Right cardiac atrium (tissue), 5 donors: Measurements from ENCODE around the gene PTH1R. TPM values are rescaled to one million over a fixed set of nuclear protein-coding genes. Genes with fewer than 3 reads are reported as not detected.
A peak's percentile ranks its signal among the peaks of the same experiment; 100 is the strongest.

ENCODE experiments used
- ATAC-seq, 2 donors: fragments of 200-7000 bp; cut with Tn5 transposase; one replicate each; pipeline versions ENCODE4 v1.8.0 to v1.9.1; 2020; ENCODE audit warnings: moderate library complexity in 2 of 2, mild to moderate bottlenecking in 1 of 2
- DNase-seq, 3 donors: peaks; one replicate each; pipeline ENCODE4 v3.0.0-alpha.2; 2020
- H3K27ac ChIP-seq: one replicate; pipeline ENCODE4 v1.5.1; 2013; ENCODE audit warnings: mild to moderate bottlenecking, low read length, control low read depth, moderate library complexity
- H3K27me3 ChIP-seq: one replicate; pipeline ENCODE4 v1.6.1; 2013; ENCODE audit not compliant: control insufficient read depth, insufficient read depth
- H3K4me1 ChIP-seq: one replicate; pipeline ENCODE4 v1.6.1; 2013; ENCODE audit warnings: low read length; ENCODE audit not compliant: control insufficient read depth, insufficient read depth
- H3K4me3 ChIP-seq: one replicate; pipeline ENCODE4 v1.5.1; 2013; ENCODE audit warnings: low read length, control low read depth
- H3K9me3 ChIP-seq: one replicate; pipeline ENCODE4 v1.6.1; 2013; ENCODE audit warnings: low read length; ENCODE audit not compliant: control insufficient read depth
- WGBS: extraction: QIAGEN DNeasy Blood & Tissue Kit; methylation state at CpG from one replicate; pipeline ENCODE4 v1.1.7; 2013; 5-methylcytosine and 5-hydroxymethylcytosine counted together
- intact Hi-C, 4 donors: fragments of 100-400 bp; cut with DNase I; formaldehyde crosslinking; loops; one replicate each; pipeline versions ENCODE4 v1.11.0 to v1.14.0; 2022 to 2023
- polyA plus RNA-seq: library from polyadenylated mRNA; stranded (reverse); fragments of 200-250 nt; gene quantifications from one replicate; pipeline ENCODE4 v1.2.3, GENCODE V29; 2013
- total RNA-seq, 4 donors: library from RNA; stranded (reverse); fragmentation: NEBNext Ultra II Directional; extraction: Animal tissue kit (Norgen Biotek cat#: 25700); gene quantifications; one replicate each; pipeline ENCODE4 v1.2.1, GENCODE V29; 2021
- donor health status: healthy with polysubstance abuse.
- donor health status: DM: no; HTN: yes; CAD: no.
- donor health status: DM: no; HTN: no; CAD: no.
- donor health status: DM: no; HTN: yes; CAD: no; lungs with severe emphysema.
- donor health status: DM: yes; HTN: yes; CAD: no.

Gene PTH1R
- total and polyA plus RNA-seq, 5 donors: 9.3 to 18.5 (median 12.9) TPM

GRCh38 chr3:46893146-46893748 is 15.7 kb downstream of the PTH1R start:
- Histone ChIP-seq H3K27me3 (no peaks in the 10 kb centered on the region), H3K9me3 (no peaks in the 10 kb centered on the region), H3K4me1 (peaks cover 12% of the 10 kb centered on the region), H3K4me3 (no peak overlapping the region), H3K27ac (peak overlapping the region; percentile 33)
- intact Hi-C loops: loop anchor here in 1 of 4 donors (5.0 kb wide), 1 partner anchor 46 kb away; no protein-coding TSS in a partner anchor
- peak; percentile 14 to 25 for ATAC-seq
- 48% methylated on average over 6 of the region's 6 CpGs for WGBS
- peak; percentile 43 to 79 (median 76) for DNase-seq

- WGBS: 61% methylated on average over 9 of the region's 9 CpGs
- Histone ChIP-seq H3K27me3 (no peaks in the 10 kb centered on the region), H3K27ac (no peak overlapping the region), H3K4me3 (no peak overlapping the region), H3K4me1 (peaks cover 14% of the 10 kb centered on the region), H3K9me3 (no peaks in the 10 kb centered on the region)
- ATAC-seq (no peak), DNase-seq (peak; percentile 15 to 63 (median 48))
- intact Hi-C loops: loop anchor here in 3 of 4 donors (2.0 to 5.0 kb wide), 3 partner anchors 27 to 189 kb away; no protein-coding TSS in a partner anchor
Observed at GRCh38 chr3:46893763-46894162, 16.2 kb downstream of the PTH1R start.

GRCh38 chr3:46894256-46894655 is 16.7 kb downstream of the PTH1R start:
- intact Hi-C loops: loop anchor here in 3 of 4 donors (2.0 to 5.0 kb wide), 3 partner anchors 27 to 189 kb away; no protein-coding TSS in a partner anchor
- peaks cover 14% of the 10 kb centered on the region for H3K4me1 ChIP-seq
- peak in 2 of 3 donors; percentile 30 to 32 for DNase-seq

GRCh38 chr3:46895204-46895660 is 17.7 kb downstream of the PTH1R start:
- intact Hi-C loops: loop anchor here (2.0 to 5.0 kb wide), 4 partner anchors 28 to 190 kb away; partner anchors contain the start of gene MYL3 (in 1 of the 4)
- Histone ChIP-seq H3K4me3 (no peak overlapping the region), H3K9me3 (no peaks in the 10 kb centered on the region), H3K4me1 (peaks cover 14% of the 10 kb centered on the region), H3K27me3 (no peaks in the 10 kb centered on the region), H3K27ac (no peak overlapping the region)
- peak; percentile 78 to 94 (median 92) for DNase-seq
- ATAC-seq: peak; percentile 20 to 33
- WGBS: 16% methylated on average over 5 of the region's 5 CpGs

More at GRCh38 chr3:46894256-46894655, 16.7 kb downstream of the PTH1R start:
- WGBS: 90% methylated on average over 6 of the region's 6 CpGs
- Histone ChIP-seq H3K4me3 (no peak overlapping the region), H3K27me3 (no peaks in the 10 kb centered on the region), H3K9me3 (no peaks in the 10 kb centered on the region), H3K27ac (no peak overlapping the region)
- ATAC-seq: no peak

GRCh38 chr3:46895761-46896160 is 18.2 kb downstream of the PTH1R start:
- DNase-seq (peak; percentile 10 to 53 (median 42)), ATAC-seq (no peak)
- intact Hi-C loops: loop anchor here (2.0 to 5.0 kb wide), 4 partner anchors 29 to 191 kb away; partner anchors contain the start of gene MYL3 (in 1 of the 4)
- Histone ChIP-seq H3K9me3 (no peaks in the 10 kb centered on the region), H3K4me1 (peaks cover 14% of the 10 kb centered on the region), H3K4me3 (no peak overlapping the region), H3K27ac (no peak overlapping the region), H3K27me3 (no peaks in the 10 kb centered on the region)
- WGBS: 64% methylated on average over 4 of the region's 4 CpGs

GRCh38 chr3:46896386-46896785 is 18.9 kb downstream of the PTH1R start:
- ATAC-seq: no peak
- H3K9me3 ChIP-seq: no peaks in the 10 kb centered on the region
- DNase-seq: peak; percentile 51 to 75 (median 74)
- 63% methylated on average over 5 of the region's 5 CpGs for WGBS
- H3K27me3 ChIP-seq: no peaks in the 10 kb centered on the region
- intact Hi-C loops: loop anchor here in 2 of 4 donors (5.0 kb wide), 2 partner anchors 34 to 189 kb away; partner anchors contain the start of gene MYL3 (in 1 of the 2)
- H3K4me3 ChIP-seq: no peak overlapping the region
- H3K4me1 ChIP-seq: peaks cover 14% of the 10 kb centered on the region
- H3K27ac ChIP-seq: no peak overlapping the region

GRCh38 chr3:46897031-46897430 is 19.5 kb downstream of the PTH1R start:
- DNase-seq: peak; percentile 11 to 39 (median 26)
- 99% methylated on average over 2 of the region's 2 CpGs for WGBS

GRCh38 chr3:46897829-46898320 is 20.4 kb downstream of the PTH1R start:
- peak; percentile 18 to 60 (median 57) for DNase-seq
- no peak for ATAC-seq
- H3K27ac ChIP-seq: no peak overlapping the region
- no peaks in the 10 kb centered on the region for H3K27me3 ChIP-seq
- peaks cover 2% of the 10 kb centered on the region for H3K4me1 ChIP-seq
- H3K9me3 ChIP-seq: no peaks in the 10 kb centered on the region
- WGBS: 79% methylated on average over 15 of the region's 15 CpGs
- intact Hi-C loops: loop anchor here in 2 of 4 donors (5.0 kb wide), 2 partner anchors 36 to 191 kb away; partner anchors contain the start of gene MYL3 (in 1 of the 2)
- H3K4me3 ChIP-seq: no peak overlapping the region

More at GRCh38 chr3:46897031-46897430, 19.5 kb downstream of the PTH1R start:
- intact Hi-C loops: loop anchor here in 2 of 4 donors (5.0 kb wide), 2 partner anchors 35 to 190 kb away; partner anchors contain the start of gene MYL3 (in 1 of the 2)
- no peaks in the 10 kb centered on the region for H3K9me3 ChIP-seq
- ATAC-seq: no peak
- H3K27ac ChIP-seq: no peak overlapping the region
- no peak overlapping the region for H3K4me3 ChIP-seq
- peaks cover 10% of the 10 kb centered on the region for H3K4me1 ChIP-seq
- H3K27me3 ChIP-seq: no peaks in the 10 kb centered on the region

- Histone ChIP-seq H3K27me3 (no peaks in the 10 kb centered on the region), H3K27ac (no peak overlapping the region), H3K4me1 (peaks cover 2% of the 10 kb centered on the region), H3K4me3 (no peak overlapping the region), H3K9me3 (no peaks in the 10 kb centered on the region)
- WGBS: 24% methylated on average over 71 of the region's 71 CpGs
- intact Hi-C loops: loop anchor here in 2 of 4 donors (5.0 kb wide), 2 partner anchors 36 to 191 kb away; partner anchors contain the start of gene MYL3 (in 1 of the 2)
- no peak for ATAC-seq
- peak; percentile 37 to 70 (median 56) for DNase-seq
Observed at GRCh38 chr3:46898321-46899150, 21.0 kb downstream of the PTH1R start.
